Measurements from ENCODE around the gene EML4.

EML4 gene

DNA sequence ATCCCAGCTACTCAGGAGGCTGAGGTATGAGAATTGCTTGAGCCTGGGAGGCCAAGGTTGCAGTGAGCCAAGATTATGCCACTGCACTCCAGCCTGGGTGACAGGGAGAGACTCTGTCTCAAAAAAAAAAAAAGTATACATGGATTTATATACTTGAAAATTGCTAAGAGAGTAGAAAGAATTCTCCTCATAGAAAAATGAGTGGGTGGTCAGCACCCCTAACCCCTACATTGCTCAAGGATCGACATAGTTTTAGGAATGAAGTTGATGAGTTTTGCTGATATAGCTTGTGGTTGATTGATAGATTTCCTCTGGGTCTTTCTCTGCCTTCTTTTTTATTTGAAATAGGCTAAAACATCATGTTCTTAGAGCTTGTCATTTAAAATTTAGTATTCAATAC lies 58.9 kb downstream of the EML4 start:
- in situ Hi-C loops (cut with MboI; ENCODE audit: low sequenced_read_pairs, unreplicated experiment), result loop anchor here (25.0 kb wide), 1 partner anchor 366 kb away; no protein-coding TSS in a partner anchor
- TF ChIP-seq, protein P1, sequence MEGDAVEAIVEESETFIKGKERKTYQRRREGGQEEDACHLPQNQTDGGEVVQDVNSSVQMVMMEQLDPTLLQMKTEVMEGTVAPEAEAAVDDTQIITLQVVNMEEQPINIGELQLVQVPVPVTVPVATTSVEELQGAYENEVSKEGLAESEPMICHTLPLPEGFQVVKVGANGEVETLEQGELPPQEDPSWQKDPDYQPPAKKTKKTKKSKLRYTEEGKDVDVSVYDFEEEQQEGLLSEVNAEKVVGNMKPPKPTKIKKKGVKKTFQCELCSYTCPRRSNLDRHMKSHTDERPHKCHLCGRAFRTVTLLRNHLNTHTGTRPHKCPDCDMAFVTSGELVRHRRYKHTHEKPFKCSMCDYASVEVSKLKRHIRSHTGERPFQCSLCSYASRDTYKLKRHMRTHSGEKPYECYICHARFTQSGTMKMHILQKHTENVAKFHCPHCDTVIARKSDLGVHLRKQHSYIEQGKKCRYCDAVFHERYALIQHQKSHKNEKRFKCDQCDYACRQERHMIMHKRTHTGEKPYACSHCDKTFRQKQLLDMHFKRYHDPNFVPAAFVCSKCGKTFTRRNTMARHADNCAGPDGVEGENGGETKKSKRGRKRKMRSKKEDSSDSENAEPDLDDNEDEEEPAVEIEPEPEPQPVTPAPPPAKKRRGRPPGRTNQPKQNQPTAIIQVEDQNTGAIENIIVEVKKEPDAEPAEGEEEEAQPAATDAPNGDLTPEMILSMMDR (IDR thresholded peaks at IDR 0.05; ENCODE audit: borderline replicate concordance, control extremely low read depth, extremely low read depth, insufficient read depth, missing control alignments), result no peak
- no peak for DNase-seq (ENCODE audit: low spot score)

DNA sequence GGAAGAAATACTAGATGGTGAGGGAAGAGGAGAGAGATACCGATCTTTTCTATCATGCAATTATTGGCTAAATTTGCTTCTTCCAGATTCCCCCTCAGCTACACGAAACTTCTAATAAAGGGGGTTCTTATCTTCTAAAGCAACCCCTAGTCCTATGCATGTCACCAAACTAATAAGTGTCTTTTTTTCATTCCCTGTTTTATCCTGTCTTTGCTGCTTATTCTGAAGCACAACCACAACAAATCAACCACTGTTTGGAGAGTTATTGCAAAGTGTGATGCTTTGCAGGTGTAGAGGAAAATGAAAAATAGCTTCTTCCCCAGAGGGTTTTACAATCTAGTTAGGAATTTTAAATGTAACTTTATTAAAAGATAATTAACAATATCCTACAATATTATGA lies 60.8 kb downstream of the EML4 start:
- TF ChIP-seq, protein P1 (IDR thresholded peaks at IDR 0.05; ENCODE audit: borderline replicate concordance, control extremely low read depth, extremely low read depth, insufficient read depth, missing control alignments), result no peak
- in situ Hi-C loops (cut with MboI; ENCODE audit: low sequenced_read_pairs, unreplicated experiment), result loop anchor here (25.0 kb wide), 1 partner anchor 368 kb away; no protein-coding TSS in a partner anchor
- no peak for DNase-seq (ENCODE audit: low spot score)

GRCh38 chr2:42230891-42231290 lies 61.7 kb downstream of the EML4 start:
- TF ChIP-seq, protein P1 (IDR thresholded peaks at IDR 0.05; ENCODE audit: borderline replicate concordance, control extremely low read depth, extremely low read depth, insufficient read depth, missing control alignments), result no peak
- no peak for DNase-seq (ENCODE audit: low spot score)
- in situ Hi-C loops (cut with MboI; ENCODE audit: low sequenced_read_pairs, unreplicated experiment), result loop anchor here (25.0 kb wide), 1 partner anchor 369 kb away; no protein-coding TSS in a partner anchor

GRCh38 chr2:42232024-42232423 lies 62.9 kb downstream of the EML4 start:
- no peak for DNase-seq (ENCODE audit: low spot score)
- TF ChIP-seq, protein P1 (IDR thresholded peaks at IDR 0.05; ENCODE audit: borderline replicate concordance, control extremely low read depth, extremely low read depth, insufficient read depth, missing control alignments), result no peak
- in situ Hi-C loops (cut with MboI; ENCODE audit: low sequenced_read_pairs, unreplicated experiment), result loop anchor here (25.0 kb wide), 1 partner anchor 370 kb away; no protein-coding TSS in a partner anchor

- TF ChIP-seq, protein P1 (IDR thresholded peaks at IDR 0.05; ENCODE audit: borderline replicate concordance, control extremely low read depth, extremely low read depth, insufficient read depth, missing control alignments), result no peak
- DNase-seq (ENCODE audit: low spot score), result no peak
- in situ Hi-C loops (cut with MboI; ENCODE audit: low sequenced_read_pairs, unreplicated experiment), result loop anchor here (25.0 kb wide), 1 partner anchor 372 kb away; no protein-coding TSS in a partner anchor
These were observed 64.9 kb downstream of the EML4 start for GRCh38 chr2:42233976-42234441.

DNA sequence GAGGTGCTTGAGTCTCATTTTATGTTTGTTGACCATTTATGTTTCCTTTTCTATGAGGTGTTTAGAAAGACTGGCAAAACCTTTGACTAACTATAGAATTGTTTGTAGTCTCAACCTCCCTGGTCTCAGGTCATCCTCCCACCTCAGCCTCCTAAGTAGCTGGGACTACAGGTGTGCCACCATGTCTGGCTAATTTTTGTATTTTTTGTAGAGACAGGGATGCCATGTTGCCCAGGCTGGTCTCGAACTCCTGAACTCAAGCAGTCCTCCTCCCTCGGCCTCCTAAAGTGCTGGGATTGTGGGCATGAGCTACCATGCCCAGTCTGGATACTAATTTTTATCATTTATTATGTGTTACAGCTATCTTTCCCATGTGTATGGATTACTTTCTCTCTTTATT lies 67.8 kb downstream of the EML4 start:
- TF ChIP-seq, protein P1 (IDR thresholded peaks at IDR 0.05; ENCODE audit: borderline replicate concordance, control extremely low read depth, extremely low read depth, insufficient read depth, missing control alignments), result no peak
- in situ Hi-C loops (cut with MboI; ENCODE audit: low sequenced_read_pairs, unreplicated experiment), result loop anchor here (5.0 to 25.0 kb wide), 2 partner anchors 140 to 375 kb away; no protein-coding TSS in a partner anchor
- no peak for DNase-seq (ENCODE audit: low spot score)

All from GM13976 (cell line).